GM18951 (cell line): ENCODE data around the gene GPR139.

Experiments used
- POLR2A ChIP-seq: IDR thresholded peaks from 4 replicates; pipeline ENCODE4 v1.6.1; 2011; ENCODE audit warnings: mild to moderate bottlenecking; ENCODE audit not compliant: insufficient read length, insufficient read depth; ENCODE audit errors: extremely low read depth
- in situ Hi-C: fragments of 300-500 bp; cut with MboI; formaldehyde crosslinking; loops from one replicate; pipeline ENCODE4 v1.12.0; 2022; ENCODE audit warnings: low sequenced_read_pairs, mixed read lengths, inconsistent platforms; ENCODE audit not compliant: unreplicated experiment

The GPR139 gene

DNA sequence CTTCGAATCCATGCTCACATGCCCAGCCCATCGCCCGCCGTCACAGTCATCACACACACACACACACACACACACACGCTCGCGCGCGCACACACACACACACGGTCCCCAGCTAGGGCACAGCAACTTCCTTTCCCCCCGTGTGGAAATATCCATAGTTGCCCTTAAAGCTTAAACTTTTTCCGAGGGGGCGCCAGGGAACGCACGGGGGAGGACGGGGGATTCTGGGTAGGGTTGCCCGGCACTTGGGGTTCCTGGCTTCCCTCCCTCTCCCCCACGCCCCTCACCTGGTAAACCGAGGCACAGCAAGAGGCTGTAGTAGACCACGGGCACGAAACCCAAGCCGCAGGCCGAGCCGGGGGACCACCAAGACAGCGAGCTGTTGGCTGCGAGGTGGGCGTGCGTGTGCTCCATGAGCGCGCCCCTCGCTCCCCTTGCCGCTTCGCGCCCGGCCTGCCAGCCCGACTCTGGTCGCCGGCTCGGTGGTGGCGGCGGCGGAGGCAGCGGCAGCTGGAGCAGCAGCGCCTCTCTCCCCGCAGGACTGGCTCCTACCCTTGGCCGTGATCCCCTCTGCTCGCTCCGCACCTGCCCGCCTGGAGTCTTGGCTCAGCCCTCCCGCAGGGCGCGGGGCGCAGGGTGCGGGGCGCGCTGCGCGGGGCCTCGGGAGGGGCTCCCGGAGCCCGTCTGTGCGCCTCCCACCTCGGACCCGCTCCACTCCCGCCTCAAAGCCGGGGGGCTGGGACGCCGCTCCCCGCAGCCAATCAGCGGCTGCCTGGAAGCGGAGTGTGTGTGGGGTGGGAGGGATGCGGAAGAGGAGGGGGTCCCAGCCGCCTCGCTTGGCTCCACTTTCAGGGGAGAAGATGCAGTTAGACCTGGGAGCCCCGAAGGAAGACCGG, at the start of gene GPR139:
TSS of gene GPR139 (minus strand) at position 688 of the 896 bp plus-strand sequence. CDS start at position 414, 274 bp downstream.
- in situ Hi-C loops, result no loop called here
- no peak for TF ChIP-seq POLR2A

DNA sequence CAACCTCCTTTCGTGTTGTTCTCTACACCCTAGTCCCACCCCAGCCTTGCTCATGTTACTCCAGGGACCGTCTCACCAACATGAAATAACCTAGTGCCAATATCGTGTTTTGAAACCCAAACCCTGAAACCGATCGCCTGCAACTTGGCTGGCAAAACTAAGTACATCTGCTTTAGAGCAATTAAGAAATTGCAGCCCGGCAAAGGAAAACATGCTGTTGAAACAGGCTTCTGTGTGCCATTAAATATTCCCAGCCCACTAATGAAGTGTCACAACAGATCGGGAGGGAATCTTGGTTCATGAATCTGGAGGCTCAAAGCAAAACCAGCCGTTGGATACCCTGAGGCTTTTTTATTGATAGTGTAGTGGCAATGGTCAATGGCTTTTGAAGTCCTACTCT, 48.3 kb upstream of the GPR139 start:
- TF ChIP-seq POLR2A, result no peak
- in situ Hi-C loops, result no loop called here

DNA sequence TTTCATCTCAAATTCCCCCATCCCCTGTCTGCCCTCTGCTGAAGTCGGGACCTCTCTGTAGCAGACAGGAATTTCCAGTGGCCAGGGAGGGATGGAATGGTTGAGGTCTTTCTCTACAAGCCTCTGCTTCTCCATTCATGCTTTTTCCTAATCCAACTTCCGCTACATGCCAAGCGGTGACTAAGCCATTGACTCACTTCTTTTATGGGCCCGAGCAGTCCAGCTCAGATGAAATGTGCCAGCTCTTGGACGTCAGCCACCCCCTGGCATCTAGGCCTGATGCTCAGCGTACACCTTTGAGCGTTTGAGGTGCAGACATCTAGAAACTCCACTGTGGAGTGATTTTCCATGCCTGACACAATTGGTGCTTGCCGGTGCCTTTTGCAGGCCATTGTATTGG, 40.7 kb upstream of the GPR139 start:
- in situ Hi-C loops, result no loop called here
- no peak for TF ChIP-seq POLR2A

DNA sequence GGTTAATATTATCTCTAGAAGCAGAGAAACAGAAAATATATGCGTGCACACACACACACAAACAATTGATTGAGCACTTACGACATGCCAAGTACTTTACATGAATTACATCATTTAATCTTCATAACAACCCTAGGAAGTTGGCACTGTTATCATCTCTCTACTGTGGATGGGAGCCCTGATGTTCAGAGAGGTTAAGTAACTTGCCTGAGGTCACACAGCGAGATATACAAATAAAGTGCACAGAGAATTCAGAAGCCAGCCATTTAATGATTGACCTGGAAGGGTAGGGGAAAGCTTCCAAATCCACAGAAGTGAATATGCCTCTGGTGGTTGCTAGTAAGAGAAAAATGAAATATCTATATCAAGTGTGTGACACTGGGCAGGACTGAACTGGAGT, 37.5 kb upstream of the GPR139 start:
- in situ Hi-C loops, result no loop called here
- no peak for TF ChIP-seq POLR2A

DNA sequence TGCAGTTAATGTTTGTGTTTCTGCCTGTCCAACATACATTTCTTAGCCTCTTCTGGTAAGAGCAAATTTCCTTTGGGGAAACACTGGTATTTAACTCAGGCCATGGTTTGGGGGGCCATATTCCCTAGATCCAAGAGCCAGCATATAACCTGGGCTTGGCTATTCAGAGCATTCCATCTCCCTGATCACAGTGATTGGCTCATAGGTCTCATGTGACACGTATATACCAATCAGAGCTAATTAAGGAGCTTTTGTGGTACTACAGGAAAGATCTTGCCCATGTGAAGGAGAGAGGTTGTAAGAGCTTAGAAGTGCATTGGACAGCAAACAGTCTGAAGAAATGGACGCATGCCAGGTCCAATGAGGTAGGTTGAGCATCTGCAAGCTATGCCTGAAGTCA, 33.4 kb upstream of the GPR139 start:
- in situ Hi-C loops, result no loop called here
- TF ChIP-seq POLR2A, result no peak

DNA sequence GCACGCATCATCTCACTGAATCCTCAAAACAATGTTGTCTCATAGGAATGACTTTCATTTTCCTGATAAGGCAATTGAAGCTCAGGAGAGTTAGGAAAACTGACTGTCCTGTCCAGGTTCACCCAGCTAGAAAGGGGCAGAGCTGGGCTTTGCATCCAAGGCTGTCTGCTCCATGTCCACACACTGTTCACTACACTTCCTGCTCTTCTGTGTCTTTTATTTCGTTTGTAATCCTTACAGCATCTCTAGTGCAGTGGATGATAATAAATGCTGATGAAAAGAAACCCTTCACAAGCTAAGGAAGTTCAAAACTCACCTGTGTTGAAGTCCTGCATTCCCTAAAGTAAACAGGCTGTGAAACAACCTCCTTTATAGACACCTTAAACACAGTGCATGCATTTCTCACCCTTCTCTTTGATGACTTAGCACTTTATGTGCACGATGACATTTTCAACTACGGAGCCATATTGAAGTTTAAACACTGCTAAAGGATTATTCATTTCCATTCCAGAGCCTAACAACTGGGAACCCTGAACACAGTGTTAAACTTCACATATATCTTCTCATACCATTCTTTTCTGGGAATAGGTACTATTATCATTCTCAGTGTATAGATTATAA, 31.0 kb upstream of the GPR139 start:
- TF ChIP-seq POLR2A, result no peak
- in situ Hi-C loops, result no loop called here

DNA sequence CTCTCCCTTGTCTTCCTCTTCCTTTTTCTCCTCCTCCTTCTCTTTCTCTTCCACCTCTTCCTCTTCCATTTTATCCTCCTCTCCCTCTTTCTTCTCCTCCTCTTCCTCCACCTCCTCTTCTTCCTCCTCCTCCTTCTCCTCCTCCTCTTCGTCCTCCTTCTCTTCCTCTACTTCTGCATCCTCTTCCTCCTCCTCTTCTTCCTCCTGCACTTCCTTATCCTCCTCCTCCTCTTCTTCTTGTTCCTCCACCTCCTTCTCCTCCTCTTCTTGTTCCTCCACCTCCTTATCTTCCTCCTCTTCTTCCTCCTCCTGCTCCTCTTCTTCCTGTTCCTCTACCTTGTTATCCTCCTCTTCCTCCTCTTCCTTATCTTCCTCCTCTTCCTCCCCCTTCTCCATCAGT, 28.8 kb upstream of the GPR139 start:
- in situ Hi-C loops, result no loop called here
- no peak for TF ChIP-seq POLR2A

DNA sequence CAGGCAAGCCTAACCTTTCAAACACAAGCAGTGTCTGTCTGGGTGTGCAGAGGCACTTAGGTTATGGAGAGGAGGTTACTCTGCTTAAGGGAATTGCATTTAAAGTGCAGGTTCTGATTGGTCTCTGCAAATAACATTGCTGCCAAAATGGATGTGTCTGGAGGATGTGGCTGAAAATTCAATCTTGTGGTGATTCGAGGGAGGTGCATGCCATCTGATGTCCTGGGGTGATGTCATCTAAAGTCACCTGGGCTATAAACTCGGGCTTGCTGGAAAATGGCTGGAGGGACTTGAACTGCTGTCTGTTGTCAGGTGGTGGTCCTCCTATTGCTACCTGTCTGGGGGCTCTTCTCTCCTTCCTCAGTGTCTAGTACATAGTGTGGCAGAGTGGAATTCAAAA, 28.3 kb upstream of the GPR139 start:
- in situ Hi-C loops, result no loop called here
- TF ChIP-seq POLR2A, result no peak

DNA sequence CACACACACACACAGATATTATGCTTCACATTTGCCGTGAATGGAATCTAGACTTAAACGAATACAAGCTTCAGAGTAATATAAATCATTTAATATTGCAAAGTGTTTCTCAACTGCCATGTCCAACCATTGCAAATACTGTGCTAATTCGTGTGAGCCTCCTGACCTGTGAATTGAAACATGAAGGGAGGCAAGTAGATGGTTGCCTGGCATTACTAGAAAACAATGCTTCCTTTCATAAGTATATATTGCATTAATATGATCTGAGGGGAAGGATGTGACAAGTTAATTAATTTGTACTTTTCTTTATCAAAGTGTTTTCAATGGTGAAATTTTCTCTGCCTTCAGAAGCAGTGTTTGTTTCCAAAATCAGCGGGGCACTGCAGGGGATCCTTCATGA, 25.7 kb upstream of the GPR139 start:
- TF ChIP-seq POLR2A, result no peak
- in situ Hi-C loops, result no loop called here

DNA sequence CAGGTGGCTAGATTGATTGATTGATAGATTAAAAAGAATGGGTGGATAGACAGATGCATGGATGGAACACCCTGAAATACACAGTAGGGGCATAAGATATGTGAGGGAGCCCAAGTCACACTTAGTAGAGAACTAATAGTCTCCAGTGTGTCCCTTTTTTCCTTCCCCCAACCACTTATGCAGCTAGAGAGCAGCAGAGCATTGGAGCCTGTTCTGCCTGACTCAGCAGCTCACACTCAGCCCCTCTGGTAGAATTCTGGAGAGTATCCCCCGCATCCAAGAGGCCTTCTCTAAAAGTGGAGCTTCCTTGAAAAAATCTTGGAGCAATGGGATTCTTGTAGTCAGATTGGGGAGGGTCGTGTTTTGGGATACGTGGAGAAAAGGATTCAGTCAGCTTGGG, 20.5 kb upstream of the GPR139 start:
- in situ Hi-C loops, result no loop called here
- no peak for TF ChIP-seq POLR2A

DNA sequence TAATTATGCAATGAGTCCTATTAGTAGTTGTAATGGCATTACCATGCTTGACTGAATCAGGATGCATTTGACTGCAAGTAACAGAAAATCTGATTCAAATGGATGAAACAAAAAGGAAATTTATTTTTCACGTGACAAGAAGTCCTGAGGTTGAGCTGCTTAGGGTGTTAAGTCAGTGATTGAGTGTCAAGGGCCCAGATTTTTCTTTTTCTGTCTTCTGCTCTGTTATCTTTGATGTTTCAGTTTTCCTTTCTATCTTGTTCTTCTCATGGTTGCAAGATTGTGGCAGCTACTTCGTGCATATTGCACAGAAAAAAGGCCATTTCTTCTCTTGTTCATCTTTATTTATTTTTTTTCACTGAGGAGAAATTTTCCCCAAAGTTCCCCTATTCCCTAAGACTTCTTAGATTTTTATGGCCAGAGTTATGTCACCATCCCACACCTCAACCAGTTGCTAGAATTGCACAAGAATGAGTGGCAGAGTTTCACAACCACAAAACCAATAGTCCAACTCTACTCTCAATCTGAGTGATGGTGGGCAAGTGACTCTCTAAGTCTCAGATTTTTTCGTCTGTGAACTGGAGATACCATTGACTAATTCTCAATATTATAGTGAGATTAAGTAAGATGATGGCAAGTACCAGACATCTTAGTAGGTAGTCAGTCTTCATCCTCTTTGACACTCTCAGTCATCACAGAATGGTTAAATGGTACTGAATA, 15.7 kb upstream of the GPR139 start:
- in situ Hi-C loops, result no loop called here
- no peak for TF ChIP-seq POLR2A

DNA sequence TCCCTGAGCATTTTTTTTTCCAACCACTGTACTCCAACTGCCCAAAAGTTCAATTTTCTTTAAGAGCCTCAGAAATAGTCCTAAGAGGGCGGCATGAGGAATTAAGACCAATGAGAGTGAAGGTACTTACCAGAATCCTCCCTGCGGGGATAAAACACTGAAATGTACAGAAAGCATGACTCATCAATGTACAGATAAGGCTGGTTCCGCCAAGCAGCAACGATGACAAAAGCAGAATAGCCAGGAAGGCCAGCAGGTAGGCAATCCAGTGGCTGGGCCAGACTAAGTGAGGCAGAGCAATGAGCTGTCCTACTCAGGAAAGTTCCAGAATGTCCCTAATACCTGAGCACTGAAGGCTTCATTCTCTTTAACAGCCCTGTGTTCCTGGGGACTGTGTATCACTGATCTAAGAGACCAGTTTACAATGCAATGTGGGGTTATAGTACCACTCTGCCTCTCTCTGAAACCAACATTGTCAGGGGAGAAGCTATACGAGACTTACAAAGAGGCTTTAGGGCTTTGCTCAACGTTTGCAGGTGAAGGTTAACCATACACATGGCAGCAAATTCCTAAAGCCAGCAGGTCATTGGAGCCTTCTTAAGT, 11.0 kb upstream of the GPR139 start:
- no peak for TF ChIP-seq POLR2A
- in situ Hi-C loops, result no loop called here

DNA sequence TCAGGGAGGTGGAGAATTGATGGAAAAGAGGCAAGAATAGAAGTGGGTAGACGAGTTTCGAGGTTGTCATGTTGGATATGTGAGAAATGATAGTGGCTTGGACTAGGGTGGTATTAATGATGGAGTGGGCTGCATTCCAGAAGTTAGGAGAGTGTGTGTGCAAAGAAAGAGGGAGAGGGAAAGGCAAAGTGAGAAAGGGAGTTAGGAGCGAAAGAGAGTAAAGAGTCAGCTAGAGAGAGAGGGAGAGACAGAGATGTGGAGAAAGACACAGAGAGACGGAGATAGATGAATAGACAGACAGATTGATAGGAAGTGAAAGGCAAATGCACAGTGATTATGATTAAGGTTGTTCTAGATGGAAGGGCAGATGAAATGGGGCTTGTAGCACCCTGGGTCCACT, 5.4 kb upstream of the GPR139 start:
- in situ Hi-C loops, result no loop called here
- no peak for TF ChIP-seq POLR2A

DNA sequence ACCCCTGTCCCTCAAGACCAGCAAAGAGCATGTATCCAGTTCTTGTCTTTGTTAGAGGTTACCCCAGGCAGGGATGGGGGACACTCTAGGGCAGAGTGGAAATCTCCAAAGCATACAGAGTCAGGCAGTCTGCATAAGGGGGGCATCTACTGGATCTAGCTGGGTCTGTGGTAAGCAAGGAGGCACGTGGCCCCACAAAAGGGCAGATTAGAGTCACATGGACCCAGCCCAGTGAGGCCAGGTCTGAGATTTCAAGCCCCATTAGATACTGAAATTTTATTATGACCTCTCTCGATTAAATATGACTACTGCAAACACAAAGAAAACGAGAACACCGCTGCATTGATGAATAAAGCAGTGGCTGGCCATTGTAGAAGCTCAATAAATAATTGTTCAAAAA, 1.6 kb upstream of the GPR139 start:
- in situ Hi-C loops, result no loop called here
- no peak for TF ChIP-seq POLR2A
